GM19455 (cell line): ENCODE data around the gene RFT1.

Experiments
- ATAC-seq: cut with Tn5 transposase; IDR thresholded peaks from one replicate; pipeline ENCODE4 v1.9.1; 2021; ENCODE audit not compliant: unreplicated experiment

RFT1 gene

GRCh38 chr3:53150247-53151085 is 20.2 kb upstream of the RFT1 start:
- no peak for ATAC-seq

GRCh38 chr3:53149699-53150098 is 19.5 kb upstream of the RFT1 start:
- no peak for ATAC-seq

- ATAC-seq: no peak
Measured at GRCh38 chr3:53149006-53149690, 18.9 kb upstream of the RFT1 start.

- no peak for ATAC-seq
Measured at GRCh38 chr3:53147903-53148400, 17.7 kb upstream of the RFT1 start.

- no peak for ATAC-seq
Measured at GRCh38 chr3:53147151-53147902, 17.1 kb upstream of the RFT1 start.

- no peak for ATAC-seq
Measured at GRCh38 chr3:53146319-53146891, 16.2 kb upstream of the RFT1 start.

- ATAC-seq: no peak
Measured at GRCh38 chr3:53145713-53146080, 15.5 kb upstream of the RFT1 start.

GRCh38 chr3:53144862-53145712 is 14.9 kb upstream of the RFT1 start:
- ATAC-seq: no peak

GRCh38 chr3:53144446-53144845 is 14.2 kb upstream of the RFT1 start:
- ATAC-seq: no peak

- no peak for ATAC-seq
Measured at GRCh38 chr3:53142986-53143385, 12.8 kb upstream of the RFT1 start.

GRCh38 chr3:53140847-53141845 is 10.9 kb upstream of the RFT1 start:
- ATAC-seq: no peak

- ATAC-seq: no peak
Measured at GRCh38 chr3:53139906-53140846, 9.9 kb upstream of the RFT1 start.

GRCh38 chr3:53137835-53138446 is 7.7 kb upstream of the RFT1 start:
- no peak for ATAC-seq

- no peak for ATAC-seq
Measured at GRCh38 chr3:53137221-53137620, 7.0 kb upstream of the RFT1 start.

GRCh38 chr3:53134631-53135232 is 4.5 kb upstream of the RFT1 start:
- ATAC-seq: peak; percentile 62

- ATAC-seq: no peak
Measured at GRCh38 chr3:53132347-53132746, 2.1 kb upstream of the RFT1 start.

GRCh38 chr3:53131096-53131495 is 861 bp upstream of the RFT1 start:
- no peak for ATAC-seq
